HepG2 (cell line): ENCODE measurements around the gene CPLX3. TPM values are rescaled to one million over a fixed set of nuclear protein-coding genes. Genes with fewer than 3 reads are reported as not detected.

Source experiments
- ATAC-seq: fragments of 200-7000 bp; cut with Tn5 transposase; 3 replicates; pipeline ENCODE4 v1.9.1; 2020; ENCODE audit warnings: mild to moderate bottlenecking, moderate library complexity
- BruUV-seq: library from RNA; stranded (reverse); fragments of 400-500 nt; replicated peaks from 2 replicates; lab custom pipeline; 2021; lab: Mats Ljungman, UMichigan
- CTCF ChIA-PET: fragments of 300-600 bp; formaldehyde crosslinking; extraction: SDS; loops from one replicate; lab custom pipeline; 2021; ENCODE audit warnings: low total read pairs, inconsistent platforms, low intra/inter-chr PET ratio; lab: Yijun Ruan, JAX
- POLR2A ChIA-PET: fragments of 350-600 bp; sonication (Branson Sonifier 250); formaldehyde crosslinking; loops from one replicate; lab custom pipeline; 2020; ENCODE audit warnings: antibody characterized with exemption, inconsistent platforms; lab: Yijun Ruan, JAX
- DNase-seq: peaks from one replicate; pipeline ENCODE4 v3.0.0-alpha.2; 2015; ENCODE audit warnings: low spot score
- FAIRE-seq: peaks from 3 replicates; lab custom pipeline; 2011; peaks lifted over from hg19 to GRCh38; lab: Jason Lieb, UNC
- H2AFZ ChIP-seq: one replicate; pipeline ENCODE4 v1.6.1; 2011; ENCODE audit warnings: low read length, inconsistent platforms
- H3K27ac ChIP-seq: fragments of 300-600 bp; 3 replicates; pipeline ENCODE4 v1.8.0; 2011; ENCODE audit warnings: mixed run types, mild to moderate bottlenecking, mixed read lengths, low read length, inconsistent platforms; ENCODE audit not compliant: insufficient read depth; ENCODE audit errors: extremely low read length
- H3K27me3 ChIP-seq, 2 experiments: fragments of 200-600 bp in 1 of 2; 2 replicates in 1 of 2; 3 replicates in 1 of 2; pipeline versions ENCODE4 v1.6.0 to v1.8.0; 2011; ENCODE audit warnings: low read length in 2 of 2, mild to moderate bottlenecking in 2 of 2, moderate library complexity in 2 of 2, inconsistent platforms in 1 of 2; ENCODE audit not compliant: insufficient read depth in 2 of 2, control insufficient read depth in 1 of 2
- H3K36me3 ChIP-seq, 2 experiments: fragments of 200-600 bp in 1 of 2; replicated peaks in 1 of 2; 2 replicates in 1 of 2; 3 replicates in 1 of 2; pipeline versions ENCODE4 v1.5.1 to v1.8.0; 2011; ENCODE audit warnings: low read length in 2 of 2, inconsistent platforms in 1 of 2; ENCODE audit not compliant: insufficient read depth in 2 of 2, control insufficient read depth in 1 of 2
- H3K4me1 ChIP-seq: 2 replicates; pipeline ENCODE4 v1.5.1; 2012; ENCODE audit warnings: low read length, inconsistent platforms; ENCODE audit not compliant: insufficient read depth
- H3K4me2 ChIP-seq: 2 replicates; pipeline ENCODE4 v1.6.0; 2011; ENCODE audit warnings: low read depth, low read length, inconsistent platforms
- H3K4me3 ChIP-seq, 3 experiments: fragments of 200-600 bp in 1 of 3; sonication (generic), shearing (Covaris generic) in 1 of 3; replicated peaks in 1 of 3; 2 replicates each; pipeline ENCODE4 v1.5.1; 2011 to 2016; ENCODE audit warnings: low read length in 3 of 3, inconsistent platforms in 2 of 3, low read depth in 2 of 3, mild to moderate bottlenecking in 2 of 3, control low read depth in 1 of 3, mixed read lengths in 1 of 3; ENCODE audit not compliant: insufficient read depth in 1 of 3
- H3K79me2 ChIP-seq: one replicate; pipeline ENCODE4 v1.6.1; 2011; ENCODE audit warnings: low read length, inconsistent platforms; ENCODE audit not compliant: insufficient read depth
- H3K9ac ChIP-seq: 2 replicates; pipeline ENCODE4 v1.6.0; 2011; ENCODE audit warnings: mild to moderate bottlenecking, low read depth, low read length, inconsistent platforms; ENCODE audit not compliant: insufficient read depth
- H3K9me3 ChIP-seq: 2 replicates; pipeline ENCODE4 v1.5.1; 2012; ENCODE audit warnings: mild to moderate bottlenecking, low read length
- H4K20me1 ChIP-seq: 2 replicates; pipeline ENCODE4 v1.6.0; 2011; ENCODE audit warnings: inconsistent platforms, mild to moderate bottlenecking, low read length, moderate library complexity; ENCODE audit not compliant: insufficient read depth
- FOXM1 ChIP-seq: sonication (generic); formaldehyde crosslinking; IDR thresholded peaks from 2 replicates; pipeline ENCODE4 v1.5.0; 2020; ENCODE audit warnings: missing genetic modification reagents
- HHEX ChIP-seq: IDR thresholded peaks from 2 replicates; pipeline ENCODE4 v1.6.1; 2016; ENCODE audit warnings: control low read depth
- LCORL ChIP-seq, 2 experiments: fragments of 450-650 bp in 1 of 2; sonication (generic) in 1 of 2; formaldehyde crosslinking in 1 of 2; IDR thresholded peaks; 2 replicates each; pipeline versions ENCODE4 v1.5.0 to v1.6.1; 2017 to 2020; ENCODE audit warnings: antibody characterized with exemption in 1 of 2, missing genetic modification reagents in 1 of 2
- MEIS1 ChIP-seq: sonication (generic); formaldehyde crosslinking; IDR thresholded peaks from 2 replicates; pipeline ENCODE4 v1.9.0; 2021; ENCODE audit warnings: mild to moderate bottlenecking, missing genetic modification reagents, moderate library complexity, borderline replicate concordance
- PAX8 ChIP-seq: sonication (generic); formaldehyde crosslinking; IDR thresholded peaks from 2 replicates; pipeline ENCODE4 v1.8.0; 2022; ENCODE audit warnings: mild to moderate bottlenecking, missing genetic modification reagents, borderline replicate concordance
- PBX3 ChIP-seq: sonication (generic); formaldehyde crosslinking; IDR thresholded peaks from 2 replicates; pipeline ENCODE4 v1.8.1; 2023; ENCODE audit warnings: missing genetic modification reagents, inconsistent platforms, borderline replicate concordance
- TRIM22 ChIP-seq: fragments of 450-650 bp; IDR thresholded peaks from 2 replicates; pipeline ENCODE4 v1.6.1; 2017
- ZMYM2 ChIP-seq: sonication (generic); formaldehyde crosslinking; IDR thresholded peaks from 2 replicates; pipeline ENCODE4 v1.8.0; 2022; ENCODE audit warnings: mild to moderate bottlenecking, missing genetic modification reagents
- ZNF558 ChIP-seq: sonication (generic); formaldehyde crosslinking; IDR thresholded peaks from 2 replicates; pipeline ENCODE4 v1.9.0; 2022; ENCODE audit warnings: mild to moderate bottlenecking, missing genetic modification reagents, borderline replicate concordance
- ZNF782 ChIP-seq: sonication (generic); formaldehyde crosslinking; IDR thresholded peaks from 2 replicates; pipeline ENCODE4 v1.4.0; 2020; ENCODE audit warnings: missing genetic modification reagents, mild to moderate bottlenecking, borderline replicate concordance
- ZSCAN21 ChIP-seq: sonication (generic); formaldehyde crosslinking; IDR thresholded peaks from 2 replicates; pipeline ENCODE4 v1.8.0; 2022; ENCODE audit warnings: mild to moderate bottlenecking, missing genetic modification reagents, moderate library complexity, borderline replicate concordance
- WGBS: methylation state at CpG from one replicate; pipeline ENCODE4 v1.1.6; 2017; ENCODE audit warnings: low lambda C conversion rate; 5-methylcytosine and 5-hydroxymethylcytosine counted together
- in situ Hi-C: cut with HindIII; loops from 2 replicates; pipeline ENCODE4 v1.10.0; 2017; ENCODE audit warnings: low pct_unique_long_range_greater_than_20kb; ENCODE audit not compliant: extremely low pct_ligation_motif_present
- intact Hi-C: fragments of 100-400 bp; cut with micrococcal nuclease; formaldehyde crosslinking; loops from one replicate; pipeline ENCODE4 v1.10.0; 2022; ENCODE audit not compliant: unreplicated experiment
- polyA plus RNA-seq, 8 experiments: library from polyadenylated mRNA; depleted of rRNA in 3 of 8; stranded (reverse) in 7 of 8; unstranded in 1 of 8; fragments of >200 nt; fragmentation: Illumina TruSeq in 4 of 8; extraction: Trizol in 4 of 8; gene quantifications; 2 replicates each; pipeline versions ENCODE4 v1.2.1 to v1.2.3, GENCODE V29; 2011 to 2016; ENCODE audit warnings: low read depth in 4 of 8, missing spikeins in 1 of 8, mixed read lengths in 1 of 8; ENCODE audit not compliant: insufficient read depth in 1 of 8
- total RNA-seq, 5 experiments: library from RNA; depleted of rRNA; stranded (reverse); fragments of >200 nt; fragmentation: Illumina TruSeq; extraction: Trizol; gene quantifications; 2 replicates each; pipeline ENCODE4 v1.2.3, GENCODE V29; 2016; ENCODE audit warnings: low read depth in 1 of 5
- TF ChIP-seq, protein P1 (sequence below): IDR thresholded peaks from 2 replicates; pipeline ENCODE4 v1.6.1; 2012; ENCODE audit warnings: low read length, improper control_type of control experiment
- TF ChIP-seq, protein P2 (sequence below): sonication (generic); formaldehyde crosslinking; IDR thresholded peaks from 2 replicates; pipeline ENCODE4 v1.4.0; 2020; ENCODE audit warnings: missing genetic modification reagents, mild to moderate bottlenecking, borderline replicate concordance

Gene CPLX3
- total and polyA plus RNA-seq, 2 of the 13 experiments (the other 11 are each of a cell fraction or from before 2014, with no cell fraction given): not detected

- TF ChIP-seq, protein P1, sequence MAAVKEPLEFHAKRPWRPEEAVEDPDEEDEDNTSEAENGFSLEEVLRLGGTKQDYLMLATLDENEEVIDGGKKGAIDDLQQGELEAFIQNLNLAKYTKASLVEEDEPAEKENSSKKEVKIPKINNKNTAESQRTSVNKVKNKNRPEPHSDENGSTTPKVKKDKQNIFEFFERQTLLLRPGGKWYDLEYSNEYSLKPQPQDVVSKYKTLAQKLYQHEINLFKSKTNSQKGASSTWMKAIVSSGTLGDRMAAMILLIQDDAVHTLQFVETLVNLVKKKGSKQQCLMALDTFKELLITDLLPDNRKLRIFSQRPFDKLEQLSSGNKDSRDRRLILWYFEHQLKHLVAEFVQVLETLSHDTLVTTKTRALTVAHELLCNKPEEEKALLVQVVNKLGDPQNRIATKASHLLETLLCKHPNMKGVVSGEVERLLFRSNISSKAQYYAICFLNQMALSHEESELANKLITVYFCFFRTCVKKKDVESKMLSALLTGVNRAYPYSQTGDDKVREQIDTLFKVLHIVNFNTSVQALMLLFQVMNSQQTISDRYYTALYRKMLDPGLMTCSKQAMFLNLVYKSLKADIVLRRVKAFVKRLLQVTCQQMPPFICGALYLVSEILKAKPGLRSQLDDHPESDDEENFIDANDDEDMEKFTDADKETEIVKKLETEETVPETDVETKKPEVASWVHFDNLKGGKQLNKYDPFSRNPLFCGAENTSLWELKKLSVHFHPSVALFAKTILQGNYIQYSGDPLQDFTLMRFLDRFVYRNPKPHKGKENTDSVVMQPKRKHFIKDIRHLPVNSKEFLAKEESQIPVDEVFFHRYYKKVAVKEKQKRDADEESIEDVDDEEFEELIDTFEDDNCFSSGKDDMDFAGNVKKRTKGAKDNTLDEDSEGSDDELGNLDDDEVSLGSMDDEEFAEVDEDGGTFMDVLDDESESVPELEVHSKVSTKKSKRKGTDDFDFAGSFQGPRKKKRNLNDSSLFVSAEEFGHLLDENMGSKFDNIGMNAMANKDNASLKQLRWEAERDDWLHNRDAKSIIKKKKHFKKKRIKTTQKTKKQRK: no peak
- no peak for TF ChIP-seq FOXM1 (CRISPR knock-in tag)
- TF ChIP-seq HHEX: no peak
- TF ChIP-seq PBX3 (CRISPR knock-in tag): no peak
- TF ChIP-seq LCORL (IDR thresholded peaks at IDR 0.05): no peak
- no peak for TF ChIP-seq LCORL (CRISPR knock-in tag; IDR thresholded peaks at IDR 0.05)
Measured at GRCh38 chr15:74865316-74865715, 38.9 kb downstream of the CPLX3 start (continued).

DNA sequence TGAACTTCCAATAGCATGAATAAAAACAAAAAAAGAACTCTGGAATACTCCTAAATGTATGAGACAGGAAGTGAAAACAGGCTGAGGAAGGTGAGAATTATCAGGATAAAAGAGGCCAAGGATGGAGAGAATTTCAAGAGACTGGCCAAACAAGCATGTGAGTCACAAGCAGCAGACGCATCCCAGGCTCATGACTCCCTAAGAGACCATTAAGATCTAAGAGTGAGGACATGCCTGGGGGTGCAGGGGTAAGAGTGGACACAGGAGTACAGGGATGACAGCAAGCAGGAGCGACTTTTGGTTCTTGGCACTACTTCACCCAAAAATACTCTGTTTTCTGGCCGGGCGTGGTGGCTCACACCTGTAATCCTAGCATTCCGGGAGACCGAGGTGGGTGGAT, 39.7 kb downstream of the CPLX3 start:
- no peak overlapping the region for H3K27ac ChIP-seq
- H3K4me2 ChIP-seq: no peak overlapping the region
- in situ Hi-C loops: no loop called here
- no peak for TF ChIP-seq ZNF558 (CRISPR knock-in tag)
- TF ChIP-seq TRIM22: no peak
- TF ChIP-seq ZMYM2 (CRISPR knock-in tag): no peak
- TF ChIP-seq, protein P2, sequence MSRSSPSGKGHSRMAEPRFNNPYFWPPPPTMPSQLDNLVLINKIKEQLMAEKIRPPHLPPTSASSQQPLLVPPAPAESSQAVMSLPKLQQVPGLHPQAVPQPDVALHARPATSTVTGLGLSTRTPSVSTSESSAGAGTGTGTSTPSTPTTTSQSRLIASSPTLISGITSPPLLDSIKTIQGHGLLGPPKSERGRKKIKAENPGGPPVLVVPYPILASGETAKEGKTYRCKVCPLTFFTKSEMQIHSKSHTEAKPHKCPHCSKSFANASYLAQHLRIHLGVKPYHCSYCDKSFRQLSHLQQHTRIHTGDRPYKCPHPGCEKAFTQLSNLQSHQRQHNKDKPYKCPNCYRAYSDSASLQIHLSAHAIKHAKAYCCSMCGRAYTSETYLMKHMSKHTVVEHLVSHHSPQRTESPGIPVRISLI (CRISPR knock-in tag): no peak
- TF ChIP-seq PAX8 (CRISPR knock-in tag): no peak
- no peak for TF ChIP-seq MEIS1 (CRISPR knock-in tag)
- TF ChIP-seq ZNF782: no peak
- no peak for TF ChIP-seq ZSCAN21 (CRISPR knock-in tag)

More for the DNA sequence above, 39.7 kb downstream of the CPLX3 start:
- H3K27me3 ChIP-seq: no peaks in the 10 kb centered on the region
- ATAC-seq (no peak), FAIRE-seq (no peak), DNase-seq (no peak)
- WGBS: 86% methylated on average over 6 of the region's 6 CpGs
- no peaks in the 10 kb centered on the region for H3K9me3 ChIP-seq
- CTCF ChIA-PET: no interaction called here
- no peak overlapping the region for H3K9ac ChIP-seq
- no peak overlapping the region for H2AFZ ChIP-seq
- intact Hi-C loops: no loop called here
- H4K20me1 ChIP-seq: peaks cover 16% of the 10 kb centered on the region
- POLR2A ChIA-PET: interaction anchor here (0.6 kb wide), 1 partner anchor 69 kb away, joined by 4 read pairs; no protein-coding TSS in a partner anchor
- H3K4me3 ChIP-seq: no peak overlapping the region
- H3K4me1 ChIP-seq: peaks cover 68% of the 10 kb centered on the region
- peaks cover 0 to 3% of the 10 kb centered on the region in 2 experiments for H3K36me3 ChIP-seq
- BruUV-seq: no TSS peak
- H3K79me2 ChIP-seq: peaks cover 61% of the 10 kb centered on the region
